ENCODE results near the gene BCAS1.
"Not testable (repeated sequence)": the region's sequence is repeated elsewhere in the genome, so short reads cannot be mapped to it uniquely, and the experiment has no call there.

The BCAS1 gene

GRCh38 chr20:54017846-54018245 is 52.5 kb downstream of the BCAS1 start:
- no peak for DNase-seq (ENCODE audit: low read depth)

DNA sequence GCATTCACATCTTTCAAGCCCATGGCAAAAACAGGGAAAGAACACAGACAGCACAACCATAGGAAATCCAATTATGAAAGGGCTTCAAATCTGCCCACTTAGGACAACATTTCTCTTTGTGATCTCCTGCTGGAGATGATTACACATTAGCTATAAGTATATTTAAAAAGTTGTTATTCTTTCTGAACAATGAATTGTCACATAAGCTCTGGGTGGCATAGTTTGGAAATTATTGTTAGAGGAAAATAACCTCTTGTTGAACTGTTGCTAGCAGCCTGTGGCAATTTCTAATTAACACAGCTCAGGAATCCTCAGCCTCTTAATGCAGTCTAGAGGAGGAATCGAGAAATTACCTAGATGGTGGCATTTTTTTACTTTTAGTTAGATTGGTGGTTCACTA is 54.9 kb downstream of the BCAS1 start:
- no peak for DNase-seq (ENCODE audit: low read depth)

- no peak for DNase-seq (ENCODE audit: low read depth)
Observed at GRCh38 chr20:54014293-54014926, 56.0 kb downstream of the BCAS1 start.

DNA sequence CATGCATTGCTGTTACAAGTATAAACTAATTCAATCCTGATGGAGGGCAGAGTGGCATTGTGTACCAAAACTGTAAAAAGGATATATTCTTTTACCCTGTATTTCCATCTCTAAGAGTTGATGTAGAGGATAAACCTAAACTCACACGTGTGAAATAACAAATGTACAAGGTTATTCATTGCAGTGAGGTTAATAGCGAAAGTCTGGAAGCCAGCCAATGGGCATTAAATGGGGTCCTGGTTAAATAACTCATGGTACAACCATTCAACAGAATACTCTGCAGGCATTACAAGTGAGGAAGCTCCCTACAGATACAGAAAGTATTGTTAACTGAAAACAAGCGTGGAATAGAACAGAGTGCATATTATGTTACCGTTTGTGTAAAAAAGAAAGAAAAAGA is 56.9 kb downstream of the BCAS1 start:
- no peak for DNase-seq (ENCODE audit: low read depth)

- DNase-seq (ENCODE audit: low read depth), result no peak
Observed at GRCh38 chr20:54011346-54011745, 59.0 kb downstream of the BCAS1 start.

DNA sequence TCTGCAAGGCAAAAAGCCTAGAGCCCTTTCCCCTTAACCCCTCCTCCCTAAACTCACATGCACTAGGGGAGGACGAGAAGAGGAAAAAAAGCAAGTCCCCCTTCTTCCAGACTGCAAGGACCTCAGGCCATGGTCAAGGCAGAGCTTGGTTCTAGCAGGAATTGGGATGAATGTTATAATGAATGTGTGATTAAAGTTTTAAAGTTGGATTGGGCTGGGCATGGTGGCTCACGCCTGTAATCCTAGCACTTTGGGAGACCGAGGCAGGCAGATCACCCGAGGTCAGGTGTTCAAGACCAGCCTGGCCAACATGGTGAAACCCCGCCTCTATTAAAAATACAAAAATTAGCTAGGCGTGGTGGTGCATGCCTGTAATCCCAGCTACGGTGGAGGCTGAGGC is 64.2 kb downstream of the BCAS1 start:
- not testable (repeated sequence) for DNase-seq (ENCODE audit: low read depth)

GRCh38 chr20:54005524-54005923 is 64.9 kb downstream of the BCAS1 start:
- no peak for DNase-seq (ENCODE audit: low read depth)

GRCh38 chr20:54004445-54004844 is 65.9 kb downstream of the BCAS1 start:
- no peak for DNase-seq (ENCODE audit: low read depth)

DNA sequence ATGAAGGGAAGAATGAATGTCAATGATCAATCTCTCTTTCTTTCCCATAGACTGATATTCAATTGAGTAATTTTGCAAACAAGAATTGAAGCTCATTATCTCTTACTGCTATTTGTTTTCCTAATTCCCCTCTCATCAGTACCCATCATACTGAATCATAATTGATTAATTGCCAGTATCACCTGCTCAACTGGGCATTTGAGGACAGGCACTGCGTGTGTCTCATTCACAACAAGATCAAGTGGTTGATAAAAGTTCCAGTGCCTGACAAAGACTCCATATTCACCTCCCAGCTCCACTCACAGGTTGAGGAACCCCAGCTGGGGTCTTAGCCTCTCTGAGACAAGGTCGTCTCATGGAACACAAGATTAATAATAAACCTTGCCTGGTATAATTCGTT is 67.7 kb downstream of the BCAS1 start:
- DNase-seq (ENCODE audit: low read depth), result no peak

GRCh38 chr20:54002056-54002575 is 68.3 kb downstream of the BCAS1 start:
- no peak for DNase-seq (ENCODE audit: low read depth)

- DNase-seq (ENCODE audit: low read depth), result no peak
Observed at GRCh38 chr20:54000914-54001313, 69.5 kb downstream of the BCAS1 start.

GRCh38 chr20:54000262-54000661 is 70.1 kb downstream of the BCAS1 start:
- no peak for DNase-seq (ENCODE audit: low read depth)

DNA sequence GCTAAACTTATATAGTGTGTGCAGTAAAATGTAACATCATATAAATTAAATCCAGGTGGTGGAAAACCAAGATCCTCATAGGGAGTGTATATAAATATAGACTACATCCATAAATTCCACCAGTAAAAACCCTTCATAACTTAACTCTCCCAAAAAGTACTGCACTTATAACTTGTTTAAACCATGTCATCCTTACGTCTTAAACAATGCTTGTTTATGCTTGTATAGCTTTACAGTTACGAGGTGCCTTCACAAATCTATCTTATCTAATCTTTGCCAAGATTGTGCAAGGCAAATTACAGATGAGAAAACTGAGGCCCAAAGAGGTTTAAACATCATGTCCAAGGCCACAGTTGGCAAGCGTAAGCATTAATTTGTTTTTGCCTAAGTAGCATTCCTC is 71.3 kb downstream of the BCAS1 start:
- DNase-seq (ENCODE audit: low read depth), result no peak

- no peak for DNase-seq (ENCODE audit: low read depth)
Observed at GRCh38 chr20:53996584-53997486, 73.6 kb downstream of the BCAS1 start.

DNA sequence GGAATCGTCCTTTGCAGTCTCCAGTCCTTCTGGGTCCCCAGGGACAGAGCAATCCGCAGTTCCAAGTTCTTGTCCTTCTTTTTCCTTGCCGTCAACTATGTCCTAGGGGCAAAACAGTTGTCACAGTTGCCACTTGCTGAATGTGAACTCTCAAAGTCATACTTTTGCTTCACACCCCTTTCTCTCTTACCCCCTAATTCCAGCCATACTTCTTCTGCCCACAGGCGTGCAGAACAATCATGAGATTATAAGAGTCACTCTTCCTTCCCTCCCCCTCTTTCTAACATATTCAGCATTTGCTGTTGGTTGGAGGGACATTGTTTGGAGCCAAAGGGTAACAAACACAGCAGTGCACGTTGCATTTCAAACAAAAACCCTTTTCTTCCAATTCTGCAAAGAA is 74.4 kb downstream of the BCAS1 start:
- no peak for DNase-seq (ENCODE audit: low read depth)

GRCh38 chr20:53994088-53994487 is 76.3 kb downstream of the BCAS1 start:
- DNase-seq (ENCODE audit: low read depth), result no peak

DNA sequence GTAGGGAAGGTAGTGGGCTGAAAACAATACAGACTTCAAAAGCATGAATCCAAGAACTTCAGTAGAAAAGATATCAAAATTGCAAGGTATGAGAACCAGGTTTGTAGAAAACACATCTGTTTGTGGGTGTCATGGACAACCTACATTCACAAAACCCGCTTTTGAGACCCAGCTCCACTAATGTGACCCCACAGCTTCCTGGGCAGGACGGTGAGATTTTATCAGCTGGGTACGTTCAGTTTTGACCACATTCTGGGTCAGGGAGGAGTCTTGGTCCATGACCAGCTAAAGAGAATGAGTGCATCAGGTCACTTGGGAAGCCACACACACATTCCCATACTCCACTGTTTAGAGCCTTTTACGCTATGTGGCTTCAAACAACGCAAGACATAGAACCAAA is 77.1 kb downstream of the BCAS1 start:
- no peak for DNase-seq (ENCODE audit: low read depth)

DNA sequence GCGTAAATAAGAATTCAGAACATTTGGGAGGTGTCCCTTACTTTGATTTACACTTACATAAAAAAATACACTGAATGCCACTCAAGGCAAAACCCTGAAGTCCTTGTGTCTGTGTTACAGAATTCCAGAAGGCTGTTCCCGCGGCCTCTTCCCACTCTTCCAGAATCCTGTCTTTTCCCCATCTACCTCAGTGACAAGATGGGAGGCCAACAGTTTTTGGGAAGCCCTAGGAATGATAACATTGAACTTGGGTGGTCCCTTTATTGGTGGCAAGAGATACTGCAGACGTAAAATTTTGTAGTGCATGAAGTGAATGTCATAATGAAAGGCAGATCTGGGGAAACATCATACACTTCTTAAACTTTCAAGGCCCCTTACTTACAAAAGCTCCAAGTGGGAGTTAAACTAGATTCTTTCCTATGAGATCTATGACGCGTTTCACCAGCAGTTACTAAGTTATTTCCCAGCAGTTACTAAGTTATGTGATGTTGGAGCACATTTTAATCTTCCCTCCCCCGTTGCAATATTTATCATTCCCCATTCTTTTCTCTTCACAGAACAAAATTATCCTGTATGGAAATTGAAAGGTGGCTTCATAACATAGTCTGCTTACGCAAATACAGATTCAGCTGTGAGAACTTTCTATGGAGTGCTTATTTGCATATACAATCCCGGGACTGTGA is 79.5 kb downstream of the BCAS1 start:
- no peak for DNase-seq (ENCODE audit: low read depth)

DNA sequence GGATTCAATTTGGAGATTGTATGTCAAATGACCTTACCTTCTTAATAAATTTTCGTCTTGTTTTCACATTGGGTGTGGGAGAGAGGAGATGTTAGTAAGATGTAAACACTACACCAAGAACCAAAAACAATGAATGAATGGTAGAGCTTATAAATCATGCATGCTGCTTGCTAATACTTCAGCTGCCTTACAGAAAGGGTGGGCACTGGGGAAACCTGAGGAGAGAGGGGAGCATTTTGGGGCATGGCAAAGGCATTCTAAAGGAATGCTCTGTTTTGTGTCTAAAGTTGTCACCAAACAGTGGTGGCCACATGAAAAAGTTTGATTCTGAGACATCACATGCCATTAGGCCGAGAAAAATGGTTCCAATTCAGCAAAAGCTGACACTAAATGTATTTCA is 80.4 kb downstream of the BCAS1 start:
- no peak for DNase-seq (ENCODE audit: low read depth)

DNA sequence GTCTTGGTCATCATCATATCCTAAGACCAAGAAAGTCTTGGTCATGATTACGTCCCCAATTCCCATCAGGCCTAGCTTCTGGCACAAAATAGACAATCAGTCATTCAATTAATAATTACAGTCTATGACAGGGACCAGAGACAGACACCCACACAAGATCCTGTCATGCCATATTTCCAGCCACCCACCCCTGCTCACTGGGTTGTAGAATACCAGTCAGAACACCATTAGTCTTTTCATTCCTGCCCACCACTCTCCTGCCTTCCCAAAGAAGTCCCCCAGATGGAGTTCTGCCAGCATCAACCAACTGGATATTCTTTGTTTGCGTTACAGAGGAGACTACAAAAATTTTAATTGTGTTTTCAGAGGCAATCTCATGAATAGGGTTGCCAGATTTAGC is 81.0 kb downstream of the BCAS1 start:
- no peak for DNase-seq (ENCODE audit: low read depth)

DNA sequence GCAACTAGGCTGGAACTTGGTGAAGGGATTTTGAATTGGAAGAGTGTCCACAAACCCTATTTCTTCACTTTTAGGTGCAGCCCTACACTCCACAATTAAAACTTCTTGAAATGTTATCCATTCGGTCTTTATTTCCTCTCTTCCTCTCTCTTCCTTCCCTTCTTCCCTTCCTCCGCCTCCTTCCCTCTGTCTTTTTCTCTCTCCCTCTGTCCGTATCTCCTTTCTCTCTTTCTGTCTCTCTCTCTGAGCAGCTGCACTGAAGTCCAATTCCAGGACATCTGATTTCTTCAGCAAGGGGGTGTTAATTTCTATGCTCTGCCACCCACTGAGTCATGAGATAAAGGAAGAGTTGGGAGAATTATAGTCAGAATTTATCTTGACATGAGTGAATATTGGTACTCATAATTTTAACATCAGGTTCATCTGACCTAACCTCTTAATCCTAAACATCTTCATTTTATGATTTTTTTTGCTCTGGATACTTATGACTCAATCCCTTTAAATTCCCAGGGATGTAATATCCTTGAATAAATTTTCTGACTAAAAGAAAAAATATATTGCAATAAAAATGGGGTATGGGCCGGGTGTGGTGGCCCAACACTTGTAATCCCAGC is 84.2 kb downstream of the BCAS1 start:
- no peak for DNase-seq (ENCODE audit: low read depth)

DNA sequence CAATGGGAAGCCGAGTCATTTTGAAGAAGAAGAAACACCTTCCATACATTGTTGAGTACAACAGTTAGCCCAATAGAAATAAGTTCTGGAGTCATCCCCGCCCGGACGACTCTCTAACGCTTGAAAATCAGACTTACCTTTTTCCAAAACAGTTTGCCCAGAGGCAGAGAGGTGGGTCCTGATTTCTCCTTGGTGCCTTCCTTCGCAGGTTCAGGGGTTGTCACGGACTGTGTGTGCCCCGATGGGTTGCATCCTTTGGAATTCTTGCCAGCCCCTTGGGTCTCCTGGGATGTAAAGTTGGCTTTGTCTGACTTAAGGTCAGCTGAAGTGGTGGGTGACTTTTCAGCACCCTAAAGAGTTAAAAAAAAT is 85.3 kb downstream of the BCAS1 start:
- DNase-seq (ENCODE audit: low read depth), result no peak
